Measurements from ENCODE around the gene FAAH2. TPM values are rescaled to one million over a fixed set of nuclear protein-coding genes. Genes with fewer than 3 reads are reported as not detected.

Gene FAAH2, protein sequence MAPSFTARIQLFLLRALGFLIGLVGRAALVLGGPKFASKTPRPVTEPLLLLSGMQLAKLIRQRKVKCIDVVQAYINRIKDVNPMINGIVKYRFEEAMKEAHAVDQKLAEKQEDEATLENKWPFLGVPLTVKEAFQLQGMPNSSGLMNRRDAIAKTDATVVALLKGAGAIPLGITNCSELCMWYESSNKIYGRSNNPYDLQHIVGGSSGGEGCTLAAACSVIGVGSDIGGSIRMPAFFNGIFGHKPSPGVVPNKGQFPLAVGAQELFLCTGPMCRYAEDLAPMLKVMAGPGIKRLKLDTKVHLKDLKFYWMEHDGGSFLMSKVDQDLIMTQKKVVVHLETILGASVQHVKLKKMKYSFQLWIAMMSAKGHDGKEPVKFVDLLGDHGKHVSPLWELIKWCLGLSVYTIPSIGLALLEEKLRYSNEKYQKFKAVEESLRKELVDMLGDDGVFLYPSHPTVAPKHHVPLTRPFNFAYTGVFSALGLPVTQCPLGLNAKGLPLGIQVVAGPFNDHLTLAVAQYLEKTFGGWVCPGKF
- total RNA-seq = 1.6 TPM in 1 of 2 replicates, not detected in the other

DNA sequence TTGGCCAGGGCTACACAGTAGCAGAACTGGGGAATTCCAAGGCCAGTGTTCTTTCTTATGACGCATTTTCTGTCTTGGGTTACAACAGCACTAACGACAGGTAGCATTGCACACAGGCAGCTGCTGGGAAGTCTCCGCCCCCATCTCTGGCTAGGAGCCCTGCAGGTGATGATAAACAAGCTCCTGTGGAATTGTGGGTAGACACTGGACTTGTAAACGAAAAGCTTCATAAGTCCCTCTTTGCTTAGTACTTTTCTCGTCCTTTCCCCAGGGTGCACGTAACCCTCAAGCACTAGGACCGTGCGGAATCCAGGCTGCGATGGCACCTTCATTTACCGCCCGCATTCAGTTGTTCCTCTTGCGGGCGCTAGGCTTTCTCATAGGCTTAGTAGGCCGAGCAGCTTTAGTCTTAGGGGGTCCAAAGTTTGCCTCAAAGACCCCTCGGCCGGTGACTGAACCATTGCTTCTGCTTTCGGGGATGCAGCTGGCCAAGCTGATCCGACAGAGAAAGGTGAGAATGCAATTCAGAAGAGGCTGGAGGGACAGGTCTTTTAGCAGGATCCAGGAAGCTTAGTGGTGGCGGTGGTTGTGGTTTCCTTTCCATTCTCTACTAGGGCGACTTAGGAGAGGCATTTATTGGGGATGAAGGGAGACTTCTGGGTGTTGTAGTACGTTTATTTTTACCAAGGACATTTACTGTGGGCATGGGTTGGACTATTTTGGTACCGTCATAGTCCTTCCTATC, at the start of gene FAAH2:
Gene FAAH2, plus strand, starts transcription at position 200 of the 745 bp plus-strand sequence. Its CDS starts 120 bp downstream, at position 320.

Other genes starting within 250 kb of the FAAH2 start
- 4.1 and 9.0 TPM in 2 replicates for gene SPIN2B, start 165.2 kb upstream of the FAAH2 start, total RNA-seq
- 1.1 TPM in 1 of 2 replicates, not detected in the other for gene SPIN2A, start 149.3 kb upstream of the FAAH2 start, total RNA-seq